Measurements from ENCODE around the gene CHD5. TPM values are rescaled to one million over a fixed set of nuclear protein-coding genes. Genes with fewer than 3 reads are reported as not detected.

The CHD5 gene
- polyA plus RNA-seq, 2 of the 4 experiments (the other 2 are of a cell fraction) = 0.21 to 0.66 TPM

DNA sequence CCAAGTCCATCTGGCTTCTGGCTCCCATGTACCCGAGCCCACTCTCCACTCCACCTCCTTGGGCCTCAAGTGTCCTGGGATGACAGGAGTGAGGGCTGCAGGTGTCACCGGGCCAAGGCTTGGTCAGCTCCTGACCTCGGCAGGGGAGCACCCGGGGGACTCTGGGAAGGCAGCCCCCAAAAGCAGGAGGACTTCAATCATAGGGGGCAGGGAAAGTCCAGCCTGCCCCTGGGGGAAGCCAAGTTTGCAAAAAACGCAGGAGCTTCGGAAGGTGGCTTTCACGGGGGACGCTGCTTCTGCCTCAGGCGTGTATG, 77.6 kb downstream of the CHD5 start (continued):
- TF ChIP-seq, protein P1, sequence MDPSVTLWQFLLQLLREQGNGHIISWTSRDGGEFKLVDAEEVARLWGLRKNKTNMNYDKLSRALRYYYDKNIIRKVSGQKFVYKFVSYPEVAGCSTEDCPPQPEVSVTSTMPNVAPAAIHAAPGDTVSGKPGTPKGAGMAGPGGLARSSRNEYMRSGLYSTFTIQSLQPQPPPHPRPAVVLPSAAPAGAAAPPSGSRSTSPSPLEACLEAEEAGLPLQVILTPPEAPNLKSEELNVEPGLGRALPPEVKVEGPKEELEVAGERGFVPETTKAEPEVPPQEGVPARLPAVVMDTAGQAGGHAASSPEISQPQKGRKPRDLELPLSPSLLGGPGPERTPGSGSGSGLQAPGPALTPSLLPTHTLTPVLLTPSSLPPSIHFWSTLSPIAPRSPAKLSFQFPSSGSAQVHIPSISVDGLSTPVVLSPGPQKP (IDR thresholded peaks at IDR 0.05; ENCODE audit: low read depth, low read length) = no peak
- TF ChIP-seq, protein P2, sequence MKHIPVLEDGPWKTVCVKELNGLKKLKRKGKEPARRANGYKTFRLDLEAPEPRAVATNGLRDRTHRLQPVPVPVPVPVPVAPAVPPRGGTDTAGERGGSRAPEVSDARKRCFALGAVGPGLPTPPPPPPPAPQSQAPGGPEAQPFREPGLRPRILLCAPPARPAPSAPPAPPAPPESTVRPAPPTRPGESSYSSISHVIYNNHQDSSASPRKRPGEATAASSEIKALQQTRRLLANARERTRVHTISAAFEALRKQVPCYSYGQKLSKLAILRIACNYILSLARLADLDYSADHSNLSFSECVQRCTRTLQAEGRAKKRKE (CRISPR knock-in tag; IDR thresholded peaks at IDR 0.05; ENCODE audit: low read depth) = no peak
- TF ChIP-seq ZFP36 (IDR thresholded peaks at IDR 0.05; ENCODE audit: borderline replicate concordance, partially characterized antibody) (no peak), MAFK (IDR thresholded peaks at IDR 0.05; ENCODE audit: partially characterized antibody) (no peak), FOSL2 (IDR thresholded peaks at IDR 0.05) (no peak), FOSL2 (CRISPR knock-in tag; IDR thresholded peaks at IDR 0.05) (no peak), KDM5A (IDR thresholded peaks at IDR 0.05) (no peak), EHMT2 (IDR thresholded peaks at IDR 0.05; ENCODE audit: low read depth) (no peak)

DNA sequence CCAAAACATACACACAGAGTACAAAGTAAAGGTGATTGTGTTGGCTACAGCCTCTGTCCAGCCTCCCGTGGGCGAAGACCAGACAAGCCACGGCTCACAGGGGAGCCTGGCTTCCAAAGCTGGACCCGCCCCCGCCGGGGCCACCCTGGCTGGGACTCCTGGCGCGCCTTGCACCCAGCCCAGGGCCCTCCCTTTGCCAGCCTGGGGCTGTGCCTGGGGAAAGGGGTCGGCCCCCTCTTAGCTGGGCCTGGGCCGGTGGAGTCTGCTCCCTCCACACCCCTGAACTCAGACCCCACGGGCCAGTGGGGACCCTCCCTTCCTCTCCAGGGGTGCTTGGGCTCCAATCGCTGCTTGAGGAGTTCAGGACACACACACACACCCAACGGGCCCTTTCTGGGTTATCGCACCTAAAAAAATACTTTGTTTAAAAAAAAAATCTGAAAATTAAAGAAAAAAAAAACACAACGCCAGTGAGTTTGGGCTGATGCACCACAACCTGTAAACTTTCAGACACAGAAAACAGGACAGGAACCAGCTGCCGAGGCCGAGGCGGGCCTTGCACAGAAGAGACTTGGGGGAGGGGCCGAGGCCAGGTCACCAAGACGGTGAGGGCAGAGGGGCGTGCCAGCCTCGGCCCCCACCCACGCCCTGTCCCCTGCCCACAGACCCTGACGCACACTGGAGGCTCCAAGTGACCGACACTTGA, 78.1 kb downstream of the CHD5 start:
- FAIRE-seq (no peak), ATAC-seq (no peak), DNase-seq (ENCODE audit: low read depth in 1 of 2, low spot score in 1 of 2) (no peak)
- 53% methylated on average over 21 of the region's 25 CpGs for WGBS (ENCODE audit: missing lambda C conversion rate)
- ChIA-PET CTCF (interaction anchor here (0.6 kb wide), 1 partner anchor 136 kb away, joined by 4 read pairs; no protein-coding TSS in a partner anchor), POLR2A (no interaction called here)
- Histone ChIP-seq H3K4me1 (no peaks in the 10 kb centered on the region), H3K27ac (no peak overlapping the region), H3K9me3 (no peaks in the 10 kb centered on the region), H3K4me2 (no peak overlapping the region), H3K4me3 (no peak overlapping the region)
- TF ChIP-seq JUN (IDR thresholded peaks at IDR 0.05) = no peak

DNA sequence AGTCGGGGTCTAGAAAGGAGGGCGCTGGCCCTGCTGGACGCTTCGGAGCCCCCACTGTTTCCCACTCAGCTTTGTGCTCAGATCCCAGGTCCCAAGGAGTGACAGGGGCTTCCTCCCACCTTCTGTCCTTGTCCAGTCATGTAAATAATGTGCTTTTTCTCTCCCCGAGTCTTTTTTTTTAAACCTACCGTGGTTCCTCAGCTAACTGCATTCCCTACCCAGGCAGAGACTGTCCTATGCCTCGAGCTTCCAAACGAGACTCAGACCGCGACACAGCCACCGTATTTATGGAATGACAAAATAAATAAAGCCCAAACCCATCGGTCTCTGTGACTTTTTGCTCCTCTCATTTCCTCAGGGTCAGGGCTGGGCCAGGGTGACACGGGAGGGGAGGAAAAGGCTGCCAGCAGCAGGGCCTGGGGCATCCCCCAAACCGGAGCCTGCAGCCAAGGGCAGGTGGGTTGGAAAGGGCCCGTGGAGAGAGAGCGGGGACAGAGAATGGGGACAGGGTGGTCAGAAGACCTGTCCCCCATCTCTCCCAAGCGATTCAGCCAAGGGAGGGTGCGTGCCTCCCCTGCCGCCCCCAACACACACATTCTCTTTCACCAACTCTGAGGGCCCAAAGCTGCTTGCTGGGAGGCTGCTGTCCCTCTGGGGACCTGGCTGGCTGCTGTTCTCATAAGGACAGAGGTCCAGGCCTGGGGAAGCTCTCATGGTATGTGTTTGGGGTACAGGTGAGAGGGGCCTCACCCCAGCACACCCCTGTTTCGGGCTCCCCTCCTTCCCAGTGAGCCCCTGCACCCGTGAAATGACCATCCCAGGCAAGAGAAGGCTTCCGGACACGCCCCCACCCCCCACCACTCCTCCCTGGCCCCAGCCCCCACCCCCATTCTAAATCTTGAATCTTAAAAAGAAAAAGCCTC, 79.0 kb downstream of the CHD5 start:
- H3K4me1 ChIP-seq = no peaks in the 10 kb centered on the region
- H3K4me3 ChIP-seq = no peak overlapping the region
- ATAC-seq = no peak
- H3K9me3 ChIP-seq = no peaks in the 10 kb centered on the region
- H3K4me2 ChIP-seq = no peak overlapping the region
- no peak overlapping the region for H3K27ac ChIP-seq
- no peak for DNase-seq (ENCODE audit: low read depth in 1 of 2, low spot score in 1 of 2)
- TF ChIP-seq MAZ (IDR thresholded peaks at IDR 0.05; ENCODE audit: borderline replicate concordance, low read depth, low read length) (no peak), GATA3 (IDR thresholded peaks at IDR 0.05; ENCODE audit: borderline replicate concordance) (no peak), KDM1A (IDR thresholded peaks at IDR 0.05; ENCODE audit: low read depth) (no peak), ZC3H11A (IDR thresholded peaks at IDR 0.05) (no peak), TFCP2L1 (CRISPR knock-in tag; IDR thresholded peaks at IDR 0.05) (no peak), CBX2 (IDR thresholded peaks at IDR 0.05; ENCODE audit: borderline replicate concordance, low read depth) (no peak)
- TF ChIP-seq, protein P3, sequence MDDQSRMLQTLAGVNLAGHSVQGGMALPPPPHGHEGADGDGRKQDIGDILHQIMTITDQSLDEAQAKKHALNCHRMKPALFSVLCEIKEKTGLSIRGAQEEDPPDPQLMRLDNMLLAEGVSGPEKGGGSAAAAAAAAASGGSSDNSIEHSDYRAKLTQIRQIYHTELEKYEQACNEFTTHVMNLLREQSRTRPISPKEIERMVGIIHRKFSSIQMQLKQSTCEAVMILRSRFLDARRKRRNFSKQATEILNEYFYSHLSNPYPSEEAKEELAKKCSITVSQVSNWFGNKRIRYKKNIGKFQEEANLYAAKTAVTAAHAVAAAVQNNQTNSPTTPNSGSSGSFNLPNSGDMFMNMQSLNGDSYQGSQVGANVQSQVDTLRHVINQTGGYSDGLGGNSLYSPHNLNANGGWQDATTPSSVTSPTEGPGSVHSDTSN (IDR thresholded peaks at IDR 0.05) = no peak
- ChIA-PET POLR2A (no interaction called here), CTCF (no interaction called here)
- 59% methylated on average over 23 of the region's 23 CpGs for WGBS (ENCODE audit: missing lambda C conversion rate)
- no peak for FAIRE-seq
